GM23338 (cell line): ENCODE measurements around the gene FBLN2. TPM values are rescaled to one million over a fixed set of nuclear protein-coding genes. Genes with fewer than 3 reads are reported as not detected.

Experiments
- ATAC-seq: fragments of 200-7000 bp; cut with Tn5 transposase; 3 replicates; pipeline ENCODE4 v1.9.1; 2020
- DNase-seq: peaks from one replicate; pipeline ENCODE4 v3.0.0-alpha.2; 2015; ENCODE audit warnings: low spot score
- H2AFZ ChIP-seq: fragments of 200-600 bp; sonication (generic); 2 replicates; pipeline ENCODE4 v1.8.0; 2016; ENCODE audit warnings: antibody characterized with exemption, mild to moderate bottlenecking, moderate library complexity
- H3F3A ChIP-seq: fragments of 200-600 bp; sonication (generic); replicated peaks from 2 replicates; pipeline ENCODE4 v1.8.0; 2017; ENCODE audit warnings: antibody characterized with exemption, mixed run types, low read depth
- H3K27ac ChIP-seq: fragments of 200-600 bp; sonication (generic); 2 replicates; pipeline ENCODE4 v1.6.1; 2016; ENCODE audit warnings: low read depth
- H3K27me3 ChIP-seq: fragments of 200-600 bp; sonication (generic); 2 replicates; pipeline ENCODE4 v1.8.0; 2016; ENCODE audit warnings: mild to moderate bottlenecking, mixed run types, moderate library complexity; ENCODE audit not compliant: insufficient read depth
- H3K36me3 ChIP-seq: fragments of 200-600 bp; sonication (generic); 2 replicates; pipeline ENCODE4 v1.8.0; 2016; ENCODE audit warnings: mild to moderate bottlenecking; ENCODE audit not compliant: insufficient read depth
- H3K4me1 ChIP-seq: fragments of 200-600 bp; sonication (generic); 2 replicates; pipeline ENCODE4 v1.8.0; 2016; ENCODE audit warnings: mild to moderate bottlenecking, moderate library complexity; ENCODE audit not compliant: insufficient read depth
- H3K4me2 ChIP-seq: fragments of 200-600 bp; sonication (generic); 2 replicates; pipeline ENCODE4 v1.7.1; 2017; ENCODE audit warnings: mixed run types
- H3K4me3 ChIP-seq: fragments of 200-600 bp; sonication (generic); 2 replicates; pipeline ENCODE4 v1.6.1; 2016; ENCODE audit warnings: mixed run types
- H3K79me2 ChIP-seq: fragments of 200-600 bp; sonication (generic); replicated peaks from 2 replicates; pipeline ENCODE4 v1.8.0; 2017; ENCODE audit warnings: mild to moderate bottlenecking; ENCODE audit not compliant: insufficient read depth
- H3K9me2 ChIP-seq: fragments of 200-600 bp; sonication (generic); 2 replicates; pipeline ENCODE4 v1.8.0; 2017; ENCODE audit not compliant: insufficient read depth
- H4K20me1 ChIP-seq: fragments of 200-600 bp; sonication (generic); replicated peaks from 2 replicates; pipeline ENCODE4 v1.8.0; 2017; ENCODE audit warnings: mild to moderate bottlenecking; ENCODE audit not compliant: insufficient read depth
- H3K27ac Mint-ChIP-seq: 2 replicates; pipeline ENCODE4 v1.8.0; 2020; ENCODE audit warnings: inconsistent platforms, mild to moderate bottlenecking, moderate library complexity, mixed read lengths
- H3K27me3 Mint-ChIP-seq: 3 replicates; pipeline ENCODE4 v1.8.0; 2022; ENCODE audit warnings: low read depth, mild to moderate bottlenecking, moderate library complexity, mixed read lengths, inconsistent platforms; ENCODE audit not compliant: insufficient read depth, poor library complexity
- H3K36me3 Mint-ChIP-seq: 3 replicates; pipeline ENCODE4 v1.8.0; 2021; ENCODE audit warnings: low read depth, mild to moderate bottlenecking, inconsistent platforms, moderate library complexity, mixed read lengths
- H3K4me1 Mint-ChIP-seq: 3 replicates; pipeline ENCODE4 v1.8.0; 2020; ENCODE audit warnings: mild to moderate bottlenecking, inconsistent platforms, mixed read lengths
- H3K4me3 Mint-ChIP-seq: 3 replicates; pipeline ENCODE4 v1.8.0; 2021; ENCODE audit warnings: moderate library complexity, mild to moderate bottlenecking, inconsistent platforms, mixed read lengths
- H3K9me3 Mint-ChIP-seq: 3 replicates; pipeline ENCODE4 v1.8.0; 2020; ENCODE audit warnings: moderate library complexity, mild to moderate bottlenecking, inconsistent platforms, mixed read lengths
- CREB1 ChIP-seq: fragments of 250-450 bp; sonication (Bioruptor Pico); IDR thresholded peaks from 2 replicates; pipeline ENCODE4 v1.5.0; 2020; ENCODE audit warnings: low read depth, mild to moderate bottlenecking, moderate library complexity
- EZH2 ChIP-seq: fragments of 200-600 bp; sonication (generic); IDR thresholded peaks from one replicate; pipeline ENCODE4 v1.8.0; 2017; ENCODE audit warnings: antibody characterized with exemption, mild to moderate bottlenecking, low read depth; ENCODE audit not compliant: unreplicated experiment
- EZH2phosphoT487 ChIP-seq: fragments of 200-600 bp; sonication (generic); IDR thresholded peaks from one replicate; pipeline ENCODE4 v1.8.1; 2018; ENCODE audit warnings: antibody characterized with exemption; ENCODE audit not compliant: unreplicated experiment
- JUNB ChIP-seq: IDR thresholded peaks from one replicate; pipeline ENCODE4 v1.6.1; 2016; ENCODE audit warnings: antibody characterized with exemption; ENCODE audit not compliant: unreplicated experiment
- NANOG ChIP-seq: IDR thresholded peaks from 2 replicates; pipeline ENCODE4 v1.6.1; 2016; ENCODE audit warnings: antibody characterized with exemption, borderline replicate concordance
- POLR2AphosphoS5 ChIP-seq: IDR thresholded peaks from 2 replicates; pipeline ENCODE4 v1.6.1; 2016; ENCODE audit warnings: antibody characterized with exemption, low read depth
- STAT1 ChIP-seq: IDR thresholded peaks from one replicate; pipeline ENCODE4 v1.6.1; 2016; ENCODE audit warnings: antibody characterized with exemption; ENCODE audit not compliant: unreplicated experiment
- ZNF114 ChIP-seq: fragments of 250-450 bp; sonication (Bioruptor Pico); IDR thresholded peaks from 2 replicates; pipeline ENCODE4 v1.5.0; 2020; ENCODE audit warnings: mild to moderate bottlenecking, moderate library complexity
- ZNF331 ChIP-seq: fragments of 250-450 bp; sonication (Bioruptor Pico); IDR thresholded peaks from 2 replicates; pipeline ENCODE4 v1.5.0; 2020; ENCODE audit warnings: low read depth, mild to moderate bottlenecking, moderate library complexity
- polyA plus RNA-seq: library from polyadenylated mRNA; unstranded; fragments of >200 nt; fragmentation: Nextera tagmentation; extraction: Ambion mirVana; gene quantifications from 2 replicates; pipeline ENCODE4 v1.2.1, GENCODE V29; 2016
- total RNA-seq: library from RNA; depleted of rRNA; stranded (reverse); fragments of >200 nt; shearing (Covaris generic); gene quantifications from 2 replicates; pipeline ENCODE4 v1.2.3, GENCODE V29; 2014
- TF ChIP-seq, protein P1 (sequence below): IDR thresholded peaks from 2 replicates; pipeline ENCODE4 v1.6.1; 2016; ENCODE audit warnings: antibody characterized with exemption
- TF ChIP-seq, protein P2 (sequence below): IDR thresholded peaks from one replicate; pipeline ENCODE4 v1.6.1; 2018; ENCODE audit warnings: antibody characterized with exemption; ENCODE audit not compliant: unreplicated experiment
- TF ChIP-seq, protein P3 (sequence below), 2 experiments: fragments of 200-600 bp in 1 of 2; sonication (generic) in 1 of 2; conservative IDR thresholded peaks; 2 replicates each; pipeline versions ENCODE4 v1.5.1 to v1.6.1; 2016 to 2017; ENCODE audit warnings: antibody characterized with exemption in 2 of 2, low read depth in 2 of 2, mild to moderate bottlenecking in 2 of 2, moderate library complexity in 1 of 2

FBLN2 gene
- total and polyA plus RNA-seq, 2 experiments from 2014 or later: 18.8 to 26.8 TPM

DNA sequence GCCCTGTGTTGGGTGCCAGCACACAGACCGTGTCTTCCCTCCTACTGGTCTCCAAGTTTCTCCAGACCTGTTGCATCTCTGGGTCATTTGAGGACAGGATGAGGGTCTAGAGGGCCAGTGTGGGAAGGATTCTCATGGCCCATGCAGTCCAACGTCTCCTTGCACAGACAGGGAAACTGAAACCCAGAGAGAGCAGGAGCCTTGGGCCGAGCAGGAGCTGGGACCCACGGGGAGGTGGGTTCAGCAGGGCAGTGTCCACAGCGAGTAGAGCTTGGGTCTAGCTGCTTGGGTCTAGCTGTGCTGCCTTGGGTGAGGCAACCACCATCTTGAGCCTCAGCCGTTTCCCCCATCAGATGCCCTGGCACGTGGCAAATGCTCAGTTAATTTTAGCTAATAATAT is 36.5 kb upstream of the FBLN2 start:
- ATAC-seq: no peak
- Histone ChIP-seq H3F3A (no peaks in the 10 kb centered on the region), H3K4me1 (no peaks in the 10 kb centered on the region), H3K4me2 (no peak overlapping the region), H3K27ac (no peak overlapping the region), H3K27me3 (no peaks in the 10 kb centered on the region), H3K36me3 (no peaks in the 10 kb centered on the region), H4K20me1 (no peaks in the 10 kb centered on the region), H2AFZ (no peak overlapping the region), H3K9me2 (no peaks in the 10 kb centered on the region), H3K4me3 (no peak overlapping the region), H3K79me2 (no peaks in the 10 kb centered on the region)
- TF ChIP-seq EZH2: no peak
- no peak for TF ChIP-seq JUNB
- TF ChIP-seq STAT1: no peak
- Mint-ChIP-seq H3K9me3 (no peaks in the 10 kb centered on the region; the same call in 2 of the 3 replicates), H3K27me3 (peaks cover 8% of the 10 kb centered on the region), H3K27ac (no peak overlapping the region), H3K36me3 (no peaks in the 10 kb centered on the region), H3K4me1 (peaks cover 1% of the 10 kb centered on the region; the same call in 2 of the 3 replicates), H3K4me3 (no peak overlapping the region)
- no peak for DNase-seq

DNA sequence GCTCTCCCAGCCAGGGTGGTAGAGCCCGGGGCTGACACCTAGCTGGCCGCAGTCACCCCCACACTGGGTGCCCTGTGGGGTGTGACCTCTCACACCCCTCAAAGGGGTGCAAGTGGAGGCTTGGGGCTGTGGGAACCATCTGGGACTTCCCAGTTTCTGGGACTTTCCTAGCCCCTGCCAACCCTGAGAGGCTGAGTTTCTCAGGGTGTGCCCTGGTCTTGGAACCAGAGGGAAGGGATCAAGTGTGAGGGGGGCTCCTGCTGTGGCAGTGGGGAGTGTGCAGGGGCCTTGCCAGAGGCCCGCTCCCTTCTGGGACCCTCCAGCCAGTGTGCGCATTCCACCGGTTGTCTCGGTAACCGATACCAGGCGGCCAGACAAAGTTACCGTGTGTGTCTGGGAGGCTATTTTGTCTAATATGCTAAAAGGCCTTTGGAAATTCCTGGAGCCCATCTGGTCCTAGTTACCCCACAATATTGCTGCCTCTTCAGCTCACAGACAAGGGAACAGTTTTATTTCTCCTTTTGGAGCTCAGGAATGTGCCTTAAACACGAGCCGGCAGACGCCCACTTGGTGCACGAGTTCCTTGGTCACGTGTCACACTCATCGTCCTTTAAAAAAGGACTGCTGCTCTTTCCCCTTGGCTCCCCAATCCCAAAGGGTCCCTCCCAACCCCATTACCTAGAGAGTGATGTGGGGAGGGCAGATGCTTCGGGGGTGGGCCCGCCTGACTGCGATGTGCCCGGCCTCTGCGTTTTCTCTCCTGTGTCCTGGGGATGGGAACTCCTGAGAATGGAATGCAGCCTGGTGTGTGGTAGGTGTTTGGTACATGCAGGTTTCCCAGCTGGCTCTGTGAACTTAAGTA is 35.6 kb upstream of the FBLN2 start:
- Histone ChIP-seq H3K4me1 (no peaks in the 10 kb centered on the region), H3K79me2 (no peaks in the 10 kb centered on the region), H3K4me2 (no peak overlapping the region), H3K27me3 (no peaks in the 10 kb centered on the region), H3K4me3 (no peak overlapping the region), H3F3A (no peaks in the 10 kb centered on the region), H3K36me3 (no peaks in the 10 kb centered on the region), H3K9me2 (no peaks in the 10 kb centered on the region), H4K20me1 (no peaks in the 10 kb centered on the region), H2AFZ (no peak overlapping the region), H3K27ac (no peak overlapping the region)
- H3K4me1 Mint-ChIP-seq: no peaks in the 10 kb centered on the region; the same call in 2 of the 3 replicates
- H3K4me3 Mint-ChIP-seq: no peak overlapping the region
- H3K27ac Mint-ChIP-seq: no peak overlapping the region; the same call in 1 of the 2 replicates
- no peaks in the 10 kb centered on the region for H3K36me3 Mint-ChIP-seq
- ATAC-seq (peak; percentile 28; the same call in 2 of the 3 replicates), DNase-seq (peak; percentile 29)
- H3K27me3 Mint-ChIP-seq: peaks cover 10% of the 10 kb centered on the region
- H3K9me3 Mint-ChIP-seq: no peaks in the 10 kb centered on the region; the same call in 2 of the 3 replicates
- TF ChIP-seq STAT1 (no peak), ZNF114 (CRISPR knock-in tag) (no peak), NANOG (no peak), EZH2phosphoT487 (no peak), EZH2 (no peak), ZNF331 (no peak), POLR2AphosphoS5 (no peak), CREB1 (CRISPR knock-in tag) (no peak), JUNB (no peak)
- TF ChIP-seq, protein P1, sequence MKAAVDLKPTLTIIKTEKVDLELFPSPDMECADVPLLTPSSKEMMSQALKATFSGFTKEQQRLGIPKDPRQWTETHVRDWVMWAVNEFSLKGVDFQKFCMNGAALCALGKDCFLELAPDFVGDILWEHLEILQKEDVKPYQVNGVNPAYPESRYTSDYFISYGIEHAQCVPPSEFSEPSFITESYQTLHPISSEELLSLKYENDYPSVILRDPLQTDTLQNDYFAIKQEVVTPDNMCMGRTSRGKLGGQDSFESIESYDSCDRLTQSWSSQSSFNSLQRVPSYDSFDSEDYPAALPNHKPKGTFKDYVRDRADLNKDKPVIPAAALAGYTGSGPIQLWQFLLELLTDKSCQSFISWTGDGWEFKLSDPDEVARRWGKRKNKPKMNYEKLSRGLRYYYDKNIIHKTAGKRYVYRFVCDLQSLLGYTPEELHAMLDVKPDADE: no peak
- TF ChIP-seq, protein P2, sequence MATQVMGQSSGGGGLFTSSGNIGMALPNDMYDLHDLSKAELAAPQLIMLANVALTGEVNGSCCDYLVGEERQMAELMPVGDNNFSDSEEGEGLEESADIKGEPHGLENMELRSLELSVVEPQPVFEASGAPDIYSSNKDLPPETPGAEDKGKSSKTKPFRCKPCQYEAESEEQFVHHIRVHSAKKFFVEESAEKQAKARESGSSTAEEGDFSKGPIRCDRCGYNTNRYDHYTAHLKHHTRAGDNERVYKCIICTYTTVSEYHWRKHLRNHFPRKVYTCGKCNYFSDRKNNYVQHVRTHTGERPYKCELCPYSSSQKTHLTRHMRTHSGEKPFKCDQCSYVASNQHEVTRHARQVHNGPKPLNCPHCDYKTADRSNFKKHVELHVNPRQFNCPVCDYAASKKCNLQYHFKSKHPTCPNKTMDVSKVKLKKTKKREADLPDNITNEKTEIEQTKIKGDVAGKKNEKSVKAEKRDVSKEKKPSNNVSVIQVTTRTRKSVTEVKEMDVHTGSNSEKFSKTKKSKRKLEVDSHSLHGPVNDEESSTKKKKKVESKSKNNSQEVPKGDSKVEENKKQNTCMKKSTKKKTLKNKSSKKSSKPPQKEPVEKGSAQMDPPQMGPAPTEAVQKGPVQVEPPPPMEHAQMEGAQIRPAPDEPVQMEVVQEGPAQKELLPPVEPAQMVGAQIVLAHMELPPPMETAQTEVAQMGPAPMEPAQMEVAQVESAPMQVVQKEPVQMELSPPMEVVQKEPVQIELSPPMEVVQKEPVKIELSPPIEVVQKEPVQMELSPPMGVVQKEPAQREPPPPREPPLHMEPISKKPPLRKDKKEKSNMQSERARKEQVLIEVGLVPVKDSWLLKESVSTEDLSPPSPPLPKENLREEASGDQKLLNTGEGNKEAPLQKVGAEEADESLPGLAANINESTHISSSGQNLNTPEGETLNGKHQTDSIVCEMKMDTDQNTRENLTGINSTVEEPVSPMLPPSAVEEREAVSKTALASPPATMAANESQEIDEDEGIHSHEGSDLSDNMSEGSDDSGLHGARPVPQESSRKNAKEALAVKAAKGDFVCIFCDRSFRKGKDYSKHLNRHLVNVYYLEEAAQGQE: no peak
- TF ChIP-seq, protein P3, sequence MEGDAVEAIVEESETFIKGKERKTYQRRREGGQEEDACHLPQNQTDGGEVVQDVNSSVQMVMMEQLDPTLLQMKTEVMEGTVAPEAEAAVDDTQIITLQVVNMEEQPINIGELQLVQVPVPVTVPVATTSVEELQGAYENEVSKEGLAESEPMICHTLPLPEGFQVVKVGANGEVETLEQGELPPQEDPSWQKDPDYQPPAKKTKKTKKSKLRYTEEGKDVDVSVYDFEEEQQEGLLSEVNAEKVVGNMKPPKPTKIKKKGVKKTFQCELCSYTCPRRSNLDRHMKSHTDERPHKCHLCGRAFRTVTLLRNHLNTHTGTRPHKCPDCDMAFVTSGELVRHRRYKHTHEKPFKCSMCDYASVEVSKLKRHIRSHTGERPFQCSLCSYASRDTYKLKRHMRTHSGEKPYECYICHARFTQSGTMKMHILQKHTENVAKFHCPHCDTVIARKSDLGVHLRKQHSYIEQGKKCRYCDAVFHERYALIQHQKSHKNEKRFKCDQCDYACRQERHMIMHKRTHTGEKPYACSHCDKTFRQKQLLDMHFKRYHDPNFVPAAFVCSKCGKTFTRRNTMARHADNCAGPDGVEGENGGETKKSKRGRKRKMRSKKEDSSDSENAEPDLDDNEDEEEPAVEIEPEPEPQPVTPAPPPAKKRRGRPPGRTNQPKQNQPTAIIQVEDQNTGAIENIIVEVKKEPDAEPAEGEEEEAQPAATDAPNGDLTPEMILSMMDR (conservative IDR thresholded peaks at IDR 0.05; ENCODE audit: low read depth in 2 of 2): no peak
